HG02870 (cell line): ENCODE results near the gene MEAK7.

Source experiments
- ATAC-seq: cut with Tn5 transposase; IDR thresholded peaks from one replicate; pipeline ENCODE4 v1.9.1; 2021; ENCODE audit warnings: mild to moderate bottlenecking, moderate library complexity; ENCODE audit not compliant: unreplicated experiment

Gene MEAK7

GRCh38 chr16:84504420-84505248 lies at the start of gene MEAK7:
MEAK7 (minus strand) TSS chr16:84504659; CDS start chr16:84498086, 6,573 bp downstream.
- ATAC-seq = peak; percentile 98

DNA sequence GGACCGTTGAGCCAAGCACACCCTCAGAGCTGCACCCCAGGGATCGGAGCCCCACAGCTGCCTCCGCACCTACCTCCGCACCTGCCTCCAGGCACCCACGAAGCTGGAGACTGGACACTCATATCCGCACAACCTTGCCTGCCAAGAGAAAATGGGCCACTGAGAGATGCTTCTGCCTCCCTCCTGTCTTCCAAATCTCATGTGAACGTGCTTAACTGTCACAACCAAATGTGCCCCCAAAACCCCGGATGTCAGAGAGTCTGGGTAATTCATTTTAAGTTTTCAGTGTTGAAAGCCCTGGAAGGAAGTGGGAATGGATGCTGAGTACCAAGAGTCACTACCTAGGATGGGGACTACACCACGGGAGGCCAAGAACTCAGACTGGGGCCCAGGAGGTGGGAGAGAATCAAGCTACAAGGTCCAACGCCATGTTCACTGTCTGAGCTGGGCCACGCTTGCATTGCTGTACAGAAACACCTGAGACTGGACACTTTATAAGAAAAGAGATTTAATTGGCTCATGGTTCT lies 49.5 kb upstream of the MEAK7 start:
- ATAC-seq = no peak

DNA sequence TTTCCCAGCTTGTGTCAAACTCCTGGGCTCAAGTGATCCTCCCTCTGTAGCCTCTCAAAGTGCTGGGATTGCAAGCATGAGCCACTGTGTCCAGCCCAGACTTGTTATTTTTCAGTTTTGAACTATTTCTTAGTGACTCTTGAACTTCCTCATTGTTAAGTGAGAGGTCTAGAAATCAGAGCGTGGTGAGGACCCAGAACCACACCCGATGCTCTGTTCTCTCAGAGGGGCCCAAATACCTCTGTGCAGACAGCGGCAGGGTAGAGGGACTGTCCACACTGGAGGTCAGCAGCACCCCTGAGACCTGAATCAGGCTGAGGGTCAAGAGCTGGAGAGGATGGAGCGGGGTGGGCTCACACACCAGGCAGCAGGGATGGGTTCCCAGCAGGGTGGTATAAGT lies 47.7 kb upstream of the MEAK7 start:
- ATAC-seq = no peak

GRCh38 chr16:84550096-84550495 lies 45.6 kb upstream of the MEAK7 start:
- ATAC-seq = no peak

GRCh38 chr16:84548971-84549844 lies 44.7 kb upstream of the MEAK7 start:
- ATAC-seq = no peak

DNA sequence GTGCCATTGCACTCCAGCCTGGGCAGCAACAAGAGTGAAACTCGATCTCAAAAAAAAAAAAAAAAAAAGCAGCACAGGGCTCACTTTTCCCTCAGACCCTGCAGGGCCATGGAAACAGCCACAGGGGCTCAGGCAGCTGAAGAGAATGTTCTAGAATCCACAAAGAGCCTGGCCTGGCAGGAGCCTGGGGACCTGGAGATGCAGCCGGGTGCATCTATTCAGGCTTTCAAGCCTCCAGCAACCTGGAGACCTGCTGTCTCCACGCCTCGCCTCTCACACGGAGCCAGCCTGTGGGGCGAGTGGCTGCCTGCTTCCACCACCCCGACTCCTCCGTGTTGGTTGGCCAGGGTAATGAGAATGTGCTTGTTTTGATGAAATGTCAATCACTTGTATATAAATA lies 44.0 kb upstream of the MEAK7 start:
- ATAC-seq = no peak

DNA sequence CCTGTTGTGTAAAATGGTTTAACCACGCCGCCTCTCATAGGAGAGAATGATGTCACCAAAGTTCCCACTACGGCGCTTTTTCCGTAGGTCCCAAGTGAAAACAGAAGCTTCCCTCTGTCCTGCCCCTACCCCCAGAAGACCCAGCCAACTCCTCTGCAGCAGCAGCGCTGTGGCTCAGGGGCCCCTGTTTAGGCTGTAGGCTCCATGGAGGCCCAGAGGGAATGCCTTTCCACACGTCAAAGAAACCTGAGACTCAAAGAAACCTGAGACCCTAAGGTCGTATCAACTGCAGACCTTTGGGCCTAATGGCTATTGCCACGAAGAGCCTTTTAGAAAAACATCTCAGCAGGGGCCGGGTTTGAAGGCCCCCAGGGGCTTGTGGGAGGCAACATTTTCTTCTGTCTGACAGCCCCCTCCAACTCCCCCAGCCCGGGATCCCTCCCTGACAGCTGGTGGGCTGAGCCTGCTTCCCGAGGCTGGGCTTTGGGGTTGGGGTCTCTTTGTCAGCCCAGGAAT lies 43.1 kb upstream of the MEAK7 start:
- no peak for ATAC-seq

DNA sequence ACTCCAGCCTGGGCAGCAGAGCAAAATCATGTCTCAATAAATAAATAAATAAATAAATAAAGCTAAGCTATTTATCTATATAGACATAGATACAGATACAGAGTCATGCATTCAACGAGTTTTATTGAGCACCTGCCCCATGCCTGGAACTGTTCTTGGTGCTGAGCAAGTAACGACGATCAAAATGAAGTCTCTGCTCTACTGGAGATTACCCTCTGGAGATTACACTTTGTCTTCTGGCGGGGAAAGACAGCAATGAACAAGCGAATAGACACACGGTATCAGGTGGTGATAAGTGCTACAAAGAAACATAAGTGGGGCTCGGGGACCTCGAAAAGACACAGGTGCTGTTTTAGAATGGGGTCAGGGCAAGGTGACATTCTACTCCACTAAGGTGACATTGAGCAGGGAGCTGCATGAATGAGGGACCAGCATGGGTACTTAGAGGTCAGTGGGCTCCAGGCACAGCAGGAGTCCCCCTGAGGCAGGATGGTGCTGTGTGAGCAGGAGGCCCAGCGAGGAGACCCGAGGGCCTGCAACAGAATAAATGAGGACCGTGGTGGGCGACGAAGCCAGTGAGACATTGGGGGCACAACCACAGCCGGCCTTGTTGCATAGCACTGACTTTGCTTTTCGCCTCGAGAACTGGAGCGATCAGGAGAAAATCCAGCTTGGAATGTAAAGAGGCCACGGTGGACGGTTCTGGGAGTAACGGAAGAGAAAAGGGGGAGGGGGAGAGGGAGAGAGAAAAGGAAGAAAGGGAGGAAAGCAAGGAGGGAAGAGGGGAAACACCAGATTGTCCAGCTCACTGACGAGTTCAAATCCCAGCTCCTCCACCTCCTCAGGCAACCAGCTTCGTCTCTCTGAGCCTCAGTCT lies 42.4 kb upstream of the MEAK7 start:
- no peak for ATAC-seq

DNA sequence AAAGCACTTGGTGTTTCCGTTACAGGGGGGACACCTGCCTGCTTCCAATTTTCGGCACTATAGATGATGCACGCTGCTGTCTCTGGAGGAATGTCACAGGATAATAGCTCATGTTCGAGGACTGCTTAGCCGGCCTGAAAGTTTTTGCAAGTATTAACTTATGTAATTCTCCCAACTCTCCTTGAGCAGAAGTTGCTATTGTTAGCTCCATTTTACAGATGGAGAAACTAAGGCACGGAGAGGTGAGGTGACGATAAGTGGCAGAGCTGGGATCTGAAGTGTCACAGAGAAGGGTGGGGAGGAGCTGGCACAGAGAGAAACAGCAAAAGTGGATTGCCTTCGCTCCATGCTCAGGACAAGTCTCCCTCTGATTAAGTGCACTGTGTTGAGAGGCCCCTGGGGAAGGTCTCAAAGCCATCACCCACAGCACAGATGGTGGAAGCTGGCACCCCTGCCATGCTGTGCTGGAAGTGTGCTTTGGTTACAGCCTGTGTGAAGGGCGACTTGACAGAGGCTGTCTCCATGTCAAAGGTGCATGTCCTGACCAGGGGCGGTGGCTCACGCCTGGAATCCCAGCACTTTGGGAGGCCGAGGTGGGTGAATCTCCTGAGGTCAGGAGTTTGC lies 40.8 kb upstream of the MEAK7 start:
- no peak for ATAC-seq

DNA sequence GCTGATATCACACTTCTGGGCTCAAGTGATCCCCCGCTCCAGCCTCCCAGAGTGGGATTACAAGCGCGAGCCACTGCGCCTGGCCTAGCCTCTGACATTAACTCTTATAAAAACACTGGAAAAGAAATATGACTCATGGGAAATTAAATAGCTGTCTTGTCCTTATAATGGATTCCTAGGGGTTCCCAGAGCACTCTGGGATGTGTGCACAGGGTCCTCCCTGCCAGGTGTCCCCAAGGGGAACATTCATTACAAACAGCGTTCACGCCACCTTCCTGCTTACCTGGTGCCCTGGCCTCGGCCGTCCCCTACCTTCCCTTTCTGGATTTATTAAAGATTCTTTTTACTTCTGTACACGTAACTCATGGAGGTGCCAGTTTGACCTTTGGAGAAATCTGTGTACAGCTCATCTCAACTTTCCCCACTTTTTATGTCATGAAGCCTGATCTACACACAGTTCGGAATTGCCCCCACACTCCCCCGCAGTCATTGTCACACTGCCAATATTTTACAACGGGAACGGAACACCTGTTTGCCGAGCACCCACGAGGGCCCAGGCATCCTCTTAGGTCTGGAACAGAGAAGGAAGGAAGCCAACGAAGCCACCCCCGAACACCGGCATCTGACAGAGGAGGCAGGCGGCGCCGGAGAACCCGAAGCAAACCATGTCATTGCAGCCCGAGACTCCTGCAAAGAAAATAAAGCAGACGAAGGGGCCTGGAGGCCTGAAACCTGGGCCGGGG lies 39.7 kb upstream of the MEAK7 start:
- no peak for ATAC-seq

DNA sequence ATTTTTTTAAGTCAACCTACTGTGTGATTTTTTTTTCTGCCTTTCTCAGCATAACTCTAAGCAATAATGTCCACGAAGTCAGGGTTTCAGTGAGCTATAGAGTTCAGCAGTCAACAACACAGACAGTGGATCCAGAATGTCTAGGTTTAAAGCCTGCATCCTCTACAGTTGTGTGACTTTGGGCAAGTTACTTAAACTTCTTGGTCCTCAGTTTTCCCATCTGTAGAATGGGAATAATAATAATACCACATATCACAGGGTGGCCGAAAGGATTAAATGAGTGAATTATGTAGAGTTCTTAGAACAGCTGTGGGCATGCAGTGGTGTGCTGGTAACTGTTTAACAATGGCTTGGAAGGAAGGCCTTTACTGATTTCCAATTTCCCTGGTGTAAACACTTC lies 38.8 kb upstream of the MEAK7 start:
- no peak for ATAC-seq

DNA sequence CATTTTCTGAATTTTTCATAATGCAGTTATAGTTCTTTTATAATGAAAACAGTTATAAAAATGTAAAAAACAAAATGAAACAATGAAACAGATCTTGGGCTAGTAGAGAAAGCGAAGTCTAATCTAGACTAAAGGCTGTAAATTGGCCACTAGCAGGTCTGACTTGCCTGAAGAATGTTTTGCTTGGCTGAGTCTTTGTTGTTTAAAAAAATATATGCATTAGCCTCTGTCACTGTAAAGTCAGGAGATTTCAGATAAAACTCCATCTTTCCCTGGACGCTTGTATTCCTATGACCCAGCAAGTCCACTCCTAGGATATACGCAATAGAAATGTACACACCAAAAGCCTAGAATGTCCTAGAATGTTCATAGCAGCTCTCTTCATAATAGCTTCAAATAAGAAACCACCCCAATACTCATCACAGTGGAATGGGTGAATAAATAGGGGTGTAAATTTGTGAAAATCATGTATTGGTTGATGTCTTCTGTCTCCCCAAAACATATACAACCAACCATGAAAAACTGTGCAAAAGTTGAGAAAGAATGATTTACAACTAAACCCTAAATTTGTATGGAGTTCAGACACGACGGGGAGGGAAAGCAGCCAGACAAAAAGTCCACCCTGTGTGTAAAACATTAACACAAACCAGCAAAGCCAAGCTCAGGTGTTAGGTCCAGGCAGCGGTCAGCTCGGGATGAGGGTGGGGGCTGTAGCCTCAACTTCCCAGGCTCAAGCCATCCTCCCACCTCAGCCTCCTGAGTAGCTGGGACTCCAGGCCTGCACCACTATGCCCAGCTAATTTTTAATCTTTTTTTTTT lies 37.7 kb upstream of the MEAK7 start:
- ATAC-seq = no peak

GRCh38 chr16:84540194-84540593 lies 35.7 kb upstream of the MEAK7 start:
- no peak for ATAC-seq

- no peak for ATAC-seq
Observed at GRCh38 chr16:84538222-84538840, 33.9 kb upstream of the MEAK7 start.

DNA sequence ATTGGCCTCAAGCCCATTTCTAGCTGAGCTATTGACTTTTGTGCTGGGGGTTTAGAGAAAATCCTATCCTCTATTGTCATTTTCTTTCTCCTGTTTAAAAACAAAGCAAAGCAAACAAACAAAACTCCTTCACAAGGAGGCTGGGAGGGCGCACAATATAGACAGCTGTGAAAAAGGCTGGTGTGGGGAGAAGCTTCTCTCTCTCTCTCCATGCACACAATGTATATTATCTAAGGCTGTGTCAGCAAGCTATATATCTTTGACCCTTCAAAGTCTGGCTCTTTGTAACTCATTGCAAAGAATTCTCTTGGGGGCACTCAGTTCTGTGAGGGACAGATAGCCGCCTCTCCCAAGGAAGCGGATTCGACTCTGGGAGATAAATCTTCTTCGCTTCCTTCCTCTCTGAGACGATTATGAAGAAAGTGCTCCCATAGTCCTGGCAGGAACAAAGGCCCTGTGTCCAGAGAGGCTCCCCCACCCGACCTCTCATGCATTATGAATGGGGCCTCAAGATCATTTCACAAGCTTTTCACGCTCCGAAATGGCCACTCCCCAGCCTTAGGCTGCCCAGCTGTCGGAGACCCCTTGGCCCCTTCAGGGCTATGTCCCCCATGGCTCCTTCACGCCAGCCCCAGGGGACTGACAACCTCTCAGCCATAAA lies 33.2 kb upstream of the MEAK7 start:
- ATAC-seq = no peak

GRCh38 chr16:84535851-84536250 lies 31.4 kb upstream of the MEAK7 start:
- no peak for ATAC-seq

- no peak for ATAC-seq
Observed at GRCh38 chr16:84535408-84535807, 30.9 kb upstream of the MEAK7 start.

DNA sequence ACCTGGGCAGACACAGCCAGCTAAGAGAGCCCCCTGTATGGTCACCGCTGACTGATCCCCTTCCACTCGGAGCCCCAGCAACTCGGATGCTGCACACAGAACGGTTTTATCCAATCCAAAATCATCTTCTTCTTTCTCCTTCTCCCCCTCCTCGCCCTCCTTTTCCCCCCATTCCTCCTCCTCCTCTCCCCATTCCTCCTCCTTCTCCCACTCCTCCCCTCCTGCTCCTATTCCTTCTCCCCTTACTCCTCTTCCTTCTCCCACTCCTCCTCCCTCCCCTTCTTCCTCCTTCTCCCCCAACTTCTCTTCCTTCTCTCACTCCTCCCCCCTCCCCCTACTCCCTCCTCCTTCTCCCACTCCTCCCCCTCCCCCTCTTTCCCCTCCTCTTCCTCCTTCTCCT lies 30.4 kb upstream of the MEAK7 start:
- ATAC-seq = no peak
